ENCODE data around the gene RAF1.

GRCh38 chr3:12618426-12618825 is 45.5 kb downstream of the RAF1 start:
- TF ChIP-seq POLR2AphosphoS5 (IDR thresholded peaks at IDR 0.05) = no peak
- no peak for TF ChIP-seq POLR2A (IDR thresholded peaks at IDR 0.05)
